ENCODE data around the gene GDNF.
"Not testable (repeated sequence)": the region's sequence is repeated elsewhere in the genome, so short reads cannot be mapped to it uniquely, and the experiment has no call there.

GRCh38 chr5:37796435-37796834 is 43.4 kb downstream of the GDNF start:
- not testable (repeated sequence) for TF ChIP-seq CTCF, POLR2A (IDR thresholded peaks at IDR 0.05)

Data from tibial nerve (tissue), 3 donors.